Endothelial cell of umbilical vein (primary cell): ENCODE data around the gene CDYL. TPM values are rescaled to one million over a fixed set of nuclear protein-coding genes. Genes with fewer than 3 reads are reported as not detected.

Experiments
- BruUV-seq: library from RNA; stranded (reverse); fragments of 400-500 nt; replicated peaks from 2 replicates; lab custom pipeline; 2021; lab: Mats Ljungman, UMichigan
- CTCF ChIA-PET: fragments of 300-600, 350-600 bp; sonication (Branson Sonifier 250); formaldehyde crosslinking; loops from one replicate; lab custom pipeline; 2021; ENCODE audit warnings: antibody characterized with exemption, inconsistent platforms; lab: Charles Lee
- POLR2A ChIA-PET: fragments of 300-600, 350-600 bp; sonication (Branson Sonifier 250); formaldehyde crosslinking; loops from one replicate; lab custom pipeline; 2021; ENCODE audit warnings: antibody characterized with exemption, inconsistent platforms; lab: Charles Lee
- DNase-seq: peaks from one replicate; pipeline ENCODE4 v3.0.0-alpha.2; 2011; ENCODE audit warnings: low read depth, low spot score
- FAIRE-seq: peaks from 2 replicates; lab custom pipeline; 2011; peaks lifted over from hg19 to GRCh38; lab: Jason Lieb, UNC
- H2AFZ ChIP-seq: 2 replicates; pipeline ENCODE4 v1.6.0; 2012; ENCODE audit warnings: low read depth, low read length, control low read depth, inconsistent platforms
- H3K27ac ChIP-seq: 2 replicates; pipeline ENCODE4 v1.5.1; 2011; ENCODE audit warnings: low read depth, mild to moderate bottlenecking, control low read depth, low read length, moderate library complexity; ENCODE audit not compliant: insufficient read depth
- H3K27me3 ChIP-seq, 2 experiments: 2 replicates each; pipeline versions ENCODE4 v1.6.0 to v1.6.1; 2011; ENCODE audit warnings: low read length in 2 of 2, mixed read lengths in 1 of 2; ENCODE audit not compliant: control insufficient read depth in 2 of 2, insufficient read depth in 2 of 2
- H3K36me3 ChIP-seq, 2 experiments: 2 replicates in 1 of 2; 3 replicates in 1 of 2; pipeline ENCODE4 v1.5.1; 2011; ENCODE audit warnings: low read length in 2 of 2, mild to moderate bottlenecking in 1 of 2, moderate library complexity in 1 of 2; ENCODE audit not compliant: control insufficient read depth in 2 of 2, insufficient read depth in 2 of 2; ENCODE audit errors: extremely low read depth in 1 of 2
- H3K4me1 ChIP-seq: 3 replicates; pipeline ENCODE4 v1.5.1; 2011; ENCODE audit warnings: mild to moderate bottlenecking, low read length; ENCODE audit not compliant: control insufficient read depth, insufficient read depth; ENCODE audit errors: extremely low read depth
- H3K4me2 ChIP-seq: 2 replicates; pipeline ENCODE4 v1.6.1; 2011; ENCODE audit warnings: low read length, control low read depth, mixed read lengths; ENCODE audit not compliant: insufficient read depth
- H3K4me3 ChIP-seq, 3 experiments: fragments of 200-600 bp in 1 of 3; sonication (generic), shearing (Covaris generic) in 1 of 3; replicated peaks in 1 of 3; 2 replicates each; pipeline ENCODE4 v1.5.1; 2011 to 2016; ENCODE audit warnings: control low read depth in 3 of 3, low read length in 3 of 3, mild to moderate bottlenecking in 2 of 3, inconsistent platforms in 1 of 3, low read depth in 1 of 3, moderate library complexity in 1 of 3; ENCODE audit not compliant: insufficient read depth in 1 of 3
- H3K79me2 ChIP-seq: 2 replicates; pipeline ENCODE4 v1.6.0; 2012; ENCODE audit warnings: low read length, inconsistent platforms; ENCODE audit not compliant: control insufficient read depth, insufficient read depth
- H3K9ac ChIP-seq: replicated peaks from 2 replicates; pipeline ENCODE3; 2011; ENCODE audit warnings: low read length, control low read depth; ENCODE audit not compliant: insufficient read depth; ENCODE audit errors: extremely low read depth
- H3K9me1 ChIP-seq: replicated peaks from 3 replicates; pipeline ENCODE4 v1.6.0; 2011; ENCODE audit warnings: mild to moderate bottlenecking, low read length; ENCODE audit not compliant: control insufficient read depth, insufficient read depth; ENCODE audit errors: extremely low read depth
- H3K9me3 ChIP-seq: replicated peaks from 2 replicates; pipeline ENCODE4 v1.5.1; 2012; ENCODE audit warnings: low read length, inconsistent platforms; ENCODE audit not compliant: control insufficient read depth, insufficient read depth
- H4K20me1 ChIP-seq: replicated peaks from 2 replicates; pipeline ENCODE3; 2011; ENCODE audit warnings: mild to moderate bottlenecking, low read length; ENCODE audit not compliant: control insufficient read depth, insufficient read depth; ENCODE audit errors: extremely low read depth
- CTCF ChIP-seq, 2 donors: IDR thresholded peaks; 1 replicate in 1 of 2; 2 replicates in 1 of 2; pipeline ENCODE4 v1.5.1; 2011; ENCODE audit warnings: low read length in 2 of 2, mild to moderate bottlenecking in 2 of 2, moderate library complexity in 2 of 2, control low read depth in 1 of 2, inconsistent platforms in 1 of 2, low read depth in 1 of 2; ENCODE audit not compliant: insufficient read depth in 1 of 2; ENCODE audit errors: extremely low read depth in 1 of 2
- EZH2 ChIP-seq: IDR thresholded peaks from 2 replicates; pipeline ENCODE4 v1.6.1; 2012; ENCODE audit warnings: borderline replicate concordance, low read depth, mild to moderate bottlenecking, moderate library complexity, low read length, inconsistent platforms; ENCODE audit not compliant: severe bottlenecking
- FOS ChIP-seq: IDR thresholded peaks from 2 replicates; pipeline ENCODE4 v1.6.1; 2011; ENCODE audit warnings: mild to moderate bottlenecking, low read length, moderate library complexity, borderline replicate concordance; ENCODE audit not compliant: insufficient read depth
- GATA2 ChIP-seq: IDR thresholded peaks from 2 replicates; pipeline ENCODE4 v1.7.0; 2011; ENCODE audit warnings: low read depth, mild to moderate bottlenecking, moderate library complexity, mixed read lengths, low read length; ENCODE audit not compliant: insufficient read length, insufficient read depth
- JUN ChIP-seq: IDR thresholded peaks from 2 replicates; pipeline ENCODE4 v1.6.1; 2011; ENCODE audit warnings: borderline replicate concordance, low read depth; ENCODE audit not compliant: insufficient read length, insufficient read depth
- MAX ChIP-seq: IDR thresholded peaks from 2 replicates; pipeline ENCODE4 v1.6.1; 2011; ENCODE audit not compliant: insufficient read depth, insufficient read length
- MYC ChIP-seq: IDR thresholded peaks from one replicate; pipeline ENCODE4 v1.6.1; 2011; ENCODE audit warnings: mild to moderate bottlenecking, low read depth, low read length
- POLR2A ChIP-seq: IDR thresholded peaks from 2 replicates; pipeline ENCODE4 v1.6.1; 2012; ENCODE audit warnings: low read depth, mild to moderate bottlenecking, control low read depth, low read length
- POLR2AphosphoS5 ChIP-seq: IDR thresholded peaks from 2 replicates; pipeline ENCODE4 v1.6.1; 2012; ENCODE audit warnings: low read depth, mild to moderate bottlenecking, control low read depth, low read length, moderate library complexity; ENCODE audit not compliant: insufficient read depth
- dilution Hi-C: fragments of 300-500 bp; cut with MboI; formaldehyde crosslinking; loops from one replicate; pipeline ENCODE4 v1.15.0; 2019; ENCODE audit warnings: low sequenced_read_pairs; ENCODE audit not compliant: extremely low pct_ligation_motif_present
- intact Hi-C: fragments of 100-400 bp; cut with micrococcal nuclease; formaldehyde crosslinking; loops from one replicate; pipeline ENCODE4 v1.10.0; 2022
- polyA plus RNA-seq, 4 experiments: library from polyadenylated mRNA; depleted of rRNA in 3 of 4; stranded (reverse) in 3 of 4; unstranded in 1 of 4; fragments of >200 nt; gene quantifications; 2 replicates each; pipeline versions ENCODE4 v1.2.1 to v1.2.3, GENCODE V29; 2011 to 2012; ENCODE audit warnings: missing spikeins in 1 of 4
- total RNA-seq: library from RNA; stranded (reverse); gene quantifications from 2 replicates; pipeline ENCODE4 v1.2.3, GENCODE V29; 2021

The CDYL gene
- total and polyA plus RNA-seq, 2 donors (not counting 3 experiments of a cell fraction or from before 2014, with no cell fraction given): 10.2 to 35.6 TPM

GRCh38 chr6:4801491-4802110 lies 25.4 kb downstream of the CDYL start:
- Histone ChIP-seq H3K4me2 (no peak overlapping the region), H3K79me2 (peaks cover 71% of the 10 kb centered on the region), H2AFZ (no peak overlapping the region), H3K27me3 (no peaks in the 10 kb centered on the region), H3K27ac (no peak overlapping the region), H4K20me1 (no peaks in the 10 kb centered on the region), H3K4me3 (no peak overlapping the region), H3K9me3 (no peaks in the 10 kb centered on the region), H3K9ac (no peak overlapping the region), H3K4me1 (peaks cover 7% of the 10 kb centered on the region), H3K36me3 (no peaks in the 10 kb centered on the region), H3K9me1 (no peaks in the 10 kb centered on the region)
- intact Hi-C loops (no loop called here), dilution Hi-C loops (no loop called here)
- ChIA-PET CTCF (interaction anchor here (1.9 to 2.7 kb wide), 2 partner anchors 11 to 22 kb away, joined by 3 to 13 read pairs; no protein-coding TSS in a partner anchor), POLR2A (no interaction called here)
- DNase-seq (no peak), FAIRE-seq (no peak)
- no TSS peak for BruUV-seq
- TF ChIP-seq POLR2A (no peak), CTCF (IDR thresholded peaks at IDR 0.05; ENCODE audit: extremely low read depth in 1 of 2, insufficient read depth in 1 of 2, low read depth in 1 of 2, low read length in 2 of 2) (no peak), POLR2AphosphoS5 (no peak), JUN (no peak), EZH2 (no peak), MAX (no peak), FOS (no peak), MYC (no peak), GATA2 (no peak)
